Tibial nerve (tissue), 3 donors: ENCODE data around the gene CACNA1B.

Experiments
- CTCF ChIP-seq, 5 experiments: fragments of 200-600 bp in 3 of 5; fragments of 450-650 bp in 2 of 5; sonication (generic) in 3 of 5; IDR thresholded peaks; one replicate each; pipeline ENCODE4 v1.5.1; 2016 to 2019; ENCODE audit warnings: antibody characterized with exemption in 5 of 5, mild to moderate bottlenecking in 3 of 5, moderate library complexity in 2 of 5
- POLR2A ChIP-seq, 2 donors: fragments of 450-650 bp; IDR thresholded peaks; one replicate each; pipeline ENCODE4 v1.6.1; 2017; ENCODE audit warnings: antibody characterized with exemption in 2 of 2, mild to moderate bottlenecking in 2 of 2, moderate library complexity in 2 of 2

DNA sequence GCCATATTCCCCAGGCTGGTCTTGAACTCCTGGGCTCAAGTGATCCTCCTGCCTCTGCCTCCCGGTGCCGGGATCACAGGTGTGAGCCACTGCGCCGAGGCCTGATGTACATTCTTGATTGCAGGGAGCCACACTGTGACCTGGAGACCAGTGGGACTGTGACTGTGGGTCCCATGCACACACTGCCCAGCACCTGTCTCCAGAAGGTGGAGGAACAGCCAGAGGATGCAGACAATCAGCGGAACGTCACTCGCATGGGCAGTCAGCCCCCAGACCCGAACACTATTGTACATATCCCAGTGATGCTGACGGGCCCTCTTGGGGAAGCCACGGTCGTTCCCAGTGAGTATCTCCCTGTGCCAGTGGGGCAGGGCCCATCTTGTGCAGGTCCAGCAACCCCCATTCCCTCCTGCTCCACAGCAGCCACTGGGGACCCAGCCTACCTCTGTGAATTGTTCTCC, 147.3 kb downstream of the CACNA1B start:
- TF ChIP-seq POLR2A (IDR thresholded peaks at IDR 0.05) (no peak), CTCF (IDR thresholded peaks at IDR 0.05) (no peak)
